Erythroblast (primary cell): ENCODE results near the gene DIRAS1.

Experiments used
- GATA1 ChIP-seq: IDR thresholded peaks from 2 replicates; pipeline ENCODE4 v1.6.1; 2011; ENCODE audit warnings: low read depth, mild to moderate bottlenecking, control low read depth, low read length, moderate library complexity
- POLR2A ChIP-seq: IDR thresholded peaks from 2 replicates; pipeline ENCODE4 v1.6.1; 2011; ENCODE audit warnings: mild to moderate bottlenecking, low read length

GRCh38 chr19:2743099-2743498 is 21.9 kb upstream of the DIRAS1 start:
- TF ChIP-seq POLR2A (no peak), GATA1 (no peak)
